Keratinocyte (primary cell): ENCODE data around the gene KRTAP5-8.
"Not testable (repeated sequence)": the region's sequence is repeated elsewhere in the genome, so short reads cannot be mapped to it uniquely, and the experiment has no call there.

ENCODE experiments used
- CTCF ChIP-seq, 3 experiments: IDR thresholded peaks in 1 of 3; conservative IDR thresholded peaks in 1 of 3; optimal IDR thresholded peaks in 1 of 3; 2 replicates in 2 of 3; 3 replicates in 1 of 3; pipeline versions ENCODE3 to v1.5.1; 2011; ENCODE audit warnings: low read length in 3 of 3, mild to moderate bottlenecking in 3 of 3, moderate library complexity in 2 of 3, control low read depth in 1 of 3, inconsistent platforms in 1 of 3; ENCODE audit not compliant: insufficient read depth in 2 of 3; ENCODE audit errors: extremely low read depth in 1 of 3
- EZH2 ChIP-seq: IDR thresholded peaks from one replicate; pipeline ENCODE4 v1.6.1; 2012; ENCODE audit warnings: inconsistent platforms, mild to moderate bottlenecking, low read length, moderate library complexity

DNA sequence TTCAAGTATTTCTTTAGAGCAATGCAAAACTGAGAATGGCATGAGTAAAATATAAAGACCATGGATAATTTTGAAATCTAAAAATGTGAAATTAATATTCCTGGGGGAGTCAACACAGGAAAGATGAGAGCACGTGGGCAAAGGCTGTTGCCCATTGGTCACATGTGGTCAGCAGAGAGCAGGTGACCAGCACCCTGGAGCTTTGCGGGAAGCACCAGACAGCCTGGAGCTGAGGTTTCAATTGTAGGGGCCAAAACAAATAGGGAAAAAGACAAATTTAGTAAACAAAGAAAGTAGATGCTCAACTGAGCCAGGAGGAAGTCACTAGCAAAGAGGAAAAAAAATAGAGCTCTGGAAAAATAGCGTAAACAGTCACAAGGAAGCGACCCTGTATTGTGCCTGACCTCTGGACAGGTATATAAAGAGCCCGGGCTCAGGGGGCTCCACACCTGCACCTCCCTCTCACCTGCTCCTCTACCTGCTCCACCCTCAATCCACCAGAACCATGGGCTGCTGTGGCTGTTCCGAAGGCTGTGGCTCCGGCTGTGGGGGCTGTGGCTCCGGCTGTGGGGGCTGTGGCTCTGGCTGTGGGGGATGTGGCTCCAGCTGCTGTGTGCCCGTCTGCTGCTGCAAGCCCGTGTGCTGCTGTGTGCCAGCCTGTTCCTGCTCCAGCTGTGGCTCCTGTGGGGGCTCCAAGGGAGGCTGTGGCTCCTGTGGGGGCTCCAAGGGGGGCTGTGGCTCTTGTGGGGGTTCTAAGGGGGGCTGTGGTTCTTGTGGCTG lies 10.8 kb upstream of the KRTAP5-8 start, which contains the start of gene KRTAP5-7:
- not testable (repeated sequence) for TF ChIP-seq CTCF (optimal IDR thresholded peaks at IDR 0.05 in 1 of 3, IDR thresholded peaks at IDR 0.05 in 1 of 3, conservative IDR thresholded peaks at IDR 0.05 in 1 of 3; ENCODE audit: extremely low read depth in 1 of 3, insufficient read depth in 2 of 3, low read length in 3 of 3); EZH2
